Measurements from ENCODE around the gene SLC19A2.

- no peak for TF ChIP-seq CTCF (IDR thresholded peaks at IDR 0.05)
- no peak for TF ChIP-seq POLR2AphosphoS5 (IDR thresholded peaks at IDR 0.05)
These were observed 38.2 kb upstream of the SLC19A2 start for GRCh38 chr1:169523904-169524303.

All from prostate gland (tissue), 2 donors.